ENCODE results near the gene NBPF10. TPM values are rescaled to one million over a fixed set of nuclear protein-coding genes. Genes with fewer than 3 reads are reported as not detected.
"Not testable (repeated sequence)": the region's sequence is repeated elsewhere in the genome, so short reads cannot be mapped to it uniquely, and the experiment has no call there.

NBPF10 gene
- under 1 TPM; 0.64 to 0.78 TPM for total RNA-seq

GRCh38 chr1:146144465-146144864, at the start of gene NBPF10:
Gene NBPF10, minus strand, starts transcription at chr1:146144804. Its CDS starts 35 bp downstream, at chr1:146144769.
- H3K4me3 Mint-ChIP-seq, H3K27ac Mint-ChIP-seq, H3K9me3 Mint-ChIP-seq, H3K27me3 Mint-ChIP-seq, H3K4me1 Mint-ChIP-seq, H3K36me3 Mint-ChIP-seq, DNase-seq: not testable (repeated sequence)

GRCh38 chr1:146174531-146174930, 29.9 kb upstream of the NBPF10 start:
- H3K9me3 Mint-ChIP-seq, H3K27ac Mint-ChIP-seq, H3K27me3 Mint-ChIP-seq, DNase-seq, H3K4me1 Mint-ChIP-seq, H3K36me3 Mint-ChIP-seq, H3K4me3 Mint-ChIP-seq: not testable (repeated sequence)

- not testable (repeated sequence) for H3K9me3 Mint-ChIP-seq, H3K4me3 Mint-ChIP-seq, H3K36me3 Mint-ChIP-seq, DNase-seq, H3K4me1 Mint-ChIP-seq, H3K27ac Mint-ChIP-seq, H3K27me3 Mint-ChIP-seq
Observed at GRCh38 chr1:146167740-146168139, 23.1 kb upstream of the NBPF10 start.

- not testable (repeated sequence) for H3K9me3 Mint-ChIP-seq, H3K36me3 Mint-ChIP-seq, H3K27ac Mint-ChIP-seq, DNase-seq, H3K4me1 Mint-ChIP-seq, H3K27me3 Mint-ChIP-seq, H3K4me3 Mint-ChIP-seq
Observed at GRCh38 chr1:146167273-146167672, 22.7 kb upstream of the NBPF10 start.

Other genes starting within 250 kb of the NBPF10 start
- 1 to 10 TPM in 1 of 2 experiments, under 1 TPM in 1; 0.97 to 1.2 TPM for gene ITGA10, start 234.8 kb downstream of the NBPF10 start, total RNA-seq
- gene PEX11B, start 226.1 kb downstream of the NBPF10 start, total RNA-seq: 10 to 100 TPM; 33.6 to 33.8 TPM
- 100 to 1,000 TPM; 345 to 349 TPM for gene RBM8A, start 217.3 kb downstream of the NBPF10 start, total RNA-seq
- gene LIX1L, start 186.8 kb downstream of the NBPF10 start, total RNA-seq: 10 to 100 TPM; 37.6 to 38.3 TPM
- 10 to 100 TPM in 1 of 2 experiments, 1 to 10 TPM in 1; 9.3 to 10.3 TPM for gene ANKRD34A, start 180.2 kb downstream of the NBPF10 start, total RNA-seq
- gene POLR3GL, start 180.1 kb downstream of the NBPF10 start, total RNA-seq: 10 to 100 TPM; 21.1 to 21.9 TPM
- gene TXNIP, start 148.2 kb downstream of the NBPF10 start, total RNA-seq: 100 to 1,000 TPM; 228 to 231 TPM
- not detected for gene HJV, start 123.1 kb downstream of the NBPF10 start, total RNA-seq
- gene NOTCH2NLA, start 84.2 kb upstream of the NBPF10 start, total RNA-seq: 10 to 100 TPM; 14.3 to 15.6 TPM